ENCODE measurements around the gene CFAP58. TPM values are rescaled to one million over a fixed set of nuclear protein-coding genes. Genes with fewer than 3 reads are reported as not detected.

CFAP58 gene
- polyA plus RNA-seq, 1 donor: 0.27 TPM

DNA sequence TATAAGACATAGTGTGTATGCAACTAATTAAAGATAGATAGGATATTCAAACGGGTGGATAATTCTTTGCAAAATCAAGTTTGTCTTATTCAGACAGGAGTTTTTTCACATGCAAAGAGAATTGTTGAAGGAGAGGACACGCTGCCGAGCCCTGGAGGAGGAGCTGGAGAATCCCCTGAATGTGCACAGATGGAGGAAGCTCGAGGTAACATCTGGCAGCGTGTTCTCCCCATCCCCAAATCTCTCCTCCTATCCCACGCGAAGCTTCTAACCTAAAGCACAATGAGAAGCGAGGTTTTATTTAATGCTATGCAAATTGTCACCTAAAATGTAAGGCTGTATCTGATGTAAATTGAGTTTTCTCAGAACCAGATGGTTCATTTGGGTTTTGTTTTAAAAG, 50.0 kb downstream of the CFAP58 start:
- Histone ChIP-seq H3K9me3 (ENCODE audit: control insufficient read depth, low read depth, low read length) (no peaks in the 10 kb centered on the region), H3K4me3 (ENCODE audit: low read length) (no peak overlapping the region), H3K4me1 (ENCODE audit: control insufficient read depth, insufficient read depth, low read length) (no peaks in the 10 kb centered on the region), H3K27me3 (ENCODE audit: control insufficient read depth, insufficient read depth, low read length) (peaks cover 3% of the 10 kb centered on the region), H3K36me3 (ENCODE audit: control insufficient read depth, insufficient read depth, low read length) (no peaks in the 10 kb centered on the region), H3K27ac (ENCODE audit: low read length) (no peak overlapping the region)
- DNase-seq: no peak
- WGBS (ENCODE audit: insufficient coverage, low lambda C conversion rate): 82% methylated on average over 2 of the region's 8 CpGs

- H3K27ac ChIP-seq (ENCODE audit: low read length): no peak overlapping the region
- H3K9me3 ChIP-seq (ENCODE audit: control insufficient read depth, low read depth, low read length): no peaks in the 10 kb centered on the region
- no CpG with 5 or more reads among the region's 7 CpGs for WGBS (ENCODE audit: insufficient coverage, low lambda C conversion rate)
- H3K4me1 ChIP-seq (ENCODE audit: control insufficient read depth, insufficient read depth, low read length): no peaks in the 10 kb centered on the region
- DNase-seq: no peak
- no peaks in the 10 kb centered on the region for H3K36me3 ChIP-seq (ENCODE audit: control insufficient read depth, insufficient read depth, low read length)
- peaks cover 3% of the 10 kb centered on the region for H3K27me3 ChIP-seq (ENCODE audit: control insufficient read depth, insufficient read depth, low read length)
- H3K4me3 ChIP-seq (ENCODE audit: low read length): no peak overlapping the region
These were observed 53.4 kb downstream of the CFAP58 start for GRCh38 chr10:104406715-104407650.

- Histone ChIP-seq H3K4me1 (ENCODE audit: control insufficient read depth, insufficient read depth, low read length) (no peaks in the 10 kb centered on the region), H3K36me3 (ENCODE audit: control insufficient read depth, insufficient read depth, low read length) (no peaks in the 10 kb centered on the region), H3K4me3 (ENCODE audit: low read length) (no peak overlapping the region), H3K27ac (ENCODE audit: low read length) (no peak overlapping the region), H3K27me3 (ENCODE audit: control insufficient read depth, insufficient read depth, low read length) (no peaks in the 10 kb centered on the region), H3K9me3 (ENCODE audit: control insufficient read depth, low read depth, low read length) (no peaks in the 10 kb centered on the region)
- DNase-seq: no peak
- 80% methylated on average over 1 of the region's 1 CpG for WGBS (ENCODE audit: insufficient coverage, low lambda C conversion rate)
These were observed 59.9 kb downstream of the CFAP58 start for GRCh38 chr10:104413528-104413927.

DNA sequence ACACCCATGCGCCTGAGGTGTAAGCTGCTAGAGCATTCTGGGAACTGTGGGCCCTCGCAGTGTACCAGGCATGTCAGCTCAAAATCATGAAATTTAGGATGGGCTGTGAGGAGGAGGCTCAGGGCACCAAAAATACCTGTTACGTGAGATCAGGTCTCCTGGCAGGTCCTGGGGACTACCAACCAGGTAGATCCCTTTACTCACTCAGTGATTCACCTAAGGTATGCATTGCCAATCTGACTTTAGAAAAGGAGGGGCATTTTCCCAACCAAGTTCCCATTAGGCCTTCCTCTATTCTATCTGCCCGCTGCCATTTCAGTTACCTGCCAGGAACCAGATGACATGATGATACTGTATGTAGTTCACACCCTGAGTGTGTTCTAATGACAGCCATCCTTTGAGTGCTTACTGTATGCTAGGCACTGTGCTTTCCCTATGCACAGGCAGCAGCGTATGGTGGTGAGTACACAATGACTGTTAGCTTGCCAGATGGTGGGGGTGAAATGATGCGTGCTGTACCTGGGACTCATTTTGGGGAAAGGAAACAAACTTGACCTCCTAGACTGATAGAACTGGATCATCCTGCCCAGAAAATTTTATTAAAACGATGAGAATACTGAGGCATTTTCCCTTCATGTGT, 62.0 kb downstream of the CFAP58 start:
- no peak overlapping the region for H3K4me3 ChIP-seq (ENCODE audit: low read length)
- 100% methylated on average over 1 of the region's 7 CpGs for whole genome bisulfite sequencing (ENCODE audit: insufficient coverage, low lambda C conversion rate)
- no peaks in the 10 kb centered on the region for H3K4me1 ChIP-seq (ENCODE audit: control insufficient read depth, insufficient read depth, low read length)
- DNase-seq: no peak
- no peaks in the 10 kb centered on the region for H3K9me3 ChIP-seq (ENCODE audit: control insufficient read depth, low read depth, low read length)
- H3K36me3 ChIP-seq (ENCODE audit: control insufficient read depth, insufficient read depth, low read length): no peaks in the 10 kb centered on the region
- no peaks in the 10 kb centered on the region for H3K27me3 ChIP-seq (ENCODE audit: control insufficient read depth, insufficient read depth, low read length)
- H3K27ac ChIP-seq (ENCODE audit: low read length): no peak overlapping the region

DNA sequence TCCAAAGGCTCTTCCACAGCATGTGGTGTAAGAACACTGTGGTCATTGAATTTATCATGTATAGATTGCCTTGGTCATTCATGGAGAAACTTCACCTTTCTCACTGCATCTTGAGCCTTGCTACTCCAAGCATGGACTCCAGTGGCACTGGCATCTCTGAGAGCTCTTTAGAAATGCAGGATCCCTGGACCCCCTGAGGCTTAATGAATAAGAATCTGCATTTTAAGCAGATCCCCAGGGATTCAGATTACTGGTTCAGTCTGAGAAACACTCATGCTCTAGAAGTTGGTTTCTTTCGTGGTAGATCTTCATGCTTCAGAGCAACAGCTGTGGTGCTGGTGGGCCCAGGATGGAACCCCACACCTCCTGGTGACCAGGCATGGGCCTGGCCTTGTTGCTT, 63.2 kb downstream of the CFAP58 start:
- H3K4me3 ChIP-seq (ENCODE audit: low read length): no peak overlapping the region
- no peak overlapping the region for H3K27ac ChIP-seq (ENCODE audit: low read length)
- no peaks in the 10 kb centered on the region for H3K36me3 ChIP-seq (ENCODE audit: control insufficient read depth, insufficient read depth, low read length)
- DNase-seq: no peak
- H3K9me3 ChIP-seq (ENCODE audit: control insufficient read depth, low read depth, low read length): no peaks in the 10 kb centered on the region
- H3K4me1 ChIP-seq (ENCODE audit: control insufficient read depth, insufficient read depth, low read length): no peaks in the 10 kb centered on the region
- no CpG with 5 or more reads among the region's 1 CpG for WGBS (ENCODE audit: insufficient coverage, low lambda C conversion rate)
- H3K27me3 ChIP-seq (ENCODE audit: control insufficient read depth, insufficient read depth, low read length): no peaks in the 10 kb centered on the region

GRCh38 chr10:104417637-104418292, 64.1 kb downstream of the CFAP58 start:
- Histone ChIP-seq H3K27me3 (ENCODE audit: control insufficient read depth, insufficient read depth, low read length) (no peaks in the 10 kb centered on the region), H3K4me1 (ENCODE audit: control insufficient read depth, insufficient read depth, low read length) (no peaks in the 10 kb centered on the region), H3K4me3 (ENCODE audit: low read length) (no peak overlapping the region), H3K27ac (ENCODE audit: low read length) (no peak overlapping the region), H3K36me3 (ENCODE audit: control insufficient read depth, insufficient read depth, low read length) (no peaks in the 10 kb centered on the region), H3K9me3 (ENCODE audit: control insufficient read depth, low read depth, low read length) (no peaks in the 10 kb centered on the region)
- WGBS (ENCODE audit: insufficient coverage, low lambda C conversion rate): no CpG with 5 or more reads among the region's 6 CpGs
- no peak for DNase-seq

DNA sequence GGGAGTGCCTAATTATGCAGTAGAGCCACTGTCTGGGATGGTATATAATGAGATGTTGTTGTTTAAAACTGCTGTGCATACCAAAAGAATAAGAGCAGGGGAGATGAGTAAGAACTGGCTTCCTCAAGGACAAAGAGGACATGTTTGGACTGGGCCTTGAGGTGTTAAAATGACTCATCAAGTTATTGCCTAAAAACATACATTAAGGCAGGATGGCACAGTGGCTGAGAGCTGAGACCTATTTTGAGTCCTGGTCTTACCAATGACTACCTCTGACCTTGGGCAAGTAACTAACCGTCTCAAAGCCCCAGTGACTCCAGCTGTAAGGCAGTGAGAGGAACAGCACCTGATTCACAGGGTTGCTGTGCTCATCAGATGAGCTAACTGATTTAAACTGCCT, 71.1 kb downstream of the CFAP58 start:
- no peaks in the 10 kb centered on the region for H3K36me3 ChIP-seq (ENCODE audit: control insufficient read depth, insufficient read depth, low read length)
- no peaks in the 10 kb centered on the region for H3K9me3 ChIP-seq (ENCODE audit: control insufficient read depth, low read depth, low read length)
- no peak for DNase-seq
- H3K27me3 ChIP-seq (ENCODE audit: control insufficient read depth, insufficient read depth, low read length): no peaks in the 10 kb centered on the region
- no peak overlapping the region for H3K27ac ChIP-seq (ENCODE audit: low read length)
- no CpG with 5 or more reads among the region's 1 CpG for WGBS (ENCODE audit: insufficient coverage, low lambda C conversion rate)
- H3K4me1 ChIP-seq (ENCODE audit: control insufficient read depth, insufficient read depth, low read length): no peaks in the 10 kb centered on the region
- H3K4me3 ChIP-seq (ENCODE audit: low read length): no peak overlapping the region

GRCh38 chr10:104427989-104428388, 74.4 kb downstream of the CFAP58 start:
- H3K9me3 ChIP-seq (ENCODE audit: control insufficient read depth, low read depth, low read length): no peaks in the 10 kb centered on the region
- no peaks in the 10 kb centered on the region for H3K27me3 ChIP-seq (ENCODE audit: control insufficient read depth, insufficient read depth, low read length)
- H3K4me3 ChIP-seq (ENCODE audit: low read length): no peak overlapping the region
- H3K4me1 ChIP-seq (ENCODE audit: control insufficient read depth, insufficient read depth, low read length): no peaks in the 10 kb centered on the region
- no peak for DNase-seq
- no peak overlapping the region for H3K27ac ChIP-seq (ENCODE audit: low read length)
- H3K36me3 ChIP-seq (ENCODE audit: control insufficient read depth, insufficient read depth, low read length): no peaks in the 10 kb centered on the region
- no CpG with 5 or more reads among the region's 5 CpGs for WGBS (ENCODE audit: insufficient coverage, low lambda C conversion rate)

DNA sequence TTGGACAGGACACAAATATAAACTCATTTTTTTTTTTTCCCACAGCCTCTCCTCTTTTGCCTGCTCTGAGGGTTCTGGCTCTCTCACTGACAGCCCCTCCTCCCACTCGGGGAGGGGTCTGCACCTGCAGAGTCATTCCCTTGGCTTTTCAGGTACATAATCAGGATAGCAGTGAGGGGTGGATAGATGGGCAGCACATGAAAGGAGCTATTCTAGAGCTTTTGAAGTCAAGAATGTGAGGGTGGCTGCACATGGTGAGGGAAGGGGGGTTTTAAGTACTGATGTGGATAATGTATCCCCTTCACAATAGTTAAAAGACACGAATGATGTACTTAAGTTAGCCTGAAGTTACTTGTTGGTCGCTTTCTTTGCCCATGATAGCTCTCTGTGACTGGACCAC, 76.2 kb downstream of the CFAP58 start:
- no peak for DNase-seq
- no peak overlapping the region for H3K27ac ChIP-seq (ENCODE audit: low read length)
- H3K4me3 ChIP-seq (ENCODE audit: low read length): no peak overlapping the region
- no peaks in the 10 kb centered on the region for H3K9me3 ChIP-seq (ENCODE audit: control insufficient read depth, low read depth, low read length)
- no CpG with 5 or more reads among the region's 3 CpGs for WGBS (ENCODE audit: insufficient coverage, low lambda C conversion rate)
- H3K4me1 ChIP-seq (ENCODE audit: control insufficient read depth, insufficient read depth, low read length): no peaks in the 10 kb centered on the region
- no peaks in the 10 kb centered on the region for H3K36me3 ChIP-seq (ENCODE audit: control insufficient read depth, insufficient read depth, low read length)
- no peaks in the 10 kb centered on the region for H3K27me3 ChIP-seq (ENCODE audit: control insufficient read depth, insufficient read depth, low read length)

GRCh38 chr10:104430360-104430759, 76.7 kb downstream of the CFAP58 start:
- DNase-seq: no peak
- no peak overlapping the region for H3K4me3 ChIP-seq (ENCODE audit: low read length)
- H3K27me3 ChIP-seq (ENCODE audit: control insufficient read depth, insufficient read depth, low read length): no peaks in the 10 kb centered on the region
- H3K36me3 ChIP-seq (ENCODE audit: control insufficient read depth, insufficient read depth, low read length): no peaks in the 10 kb centered on the region
- WGBS (ENCODE audit: insufficient coverage, low lambda C conversion rate): 88% methylated on average over 1 of the region's 3 CpGs
- no peak overlapping the region for H3K27ac ChIP-seq (ENCODE audit: low read length)
- no peaks in the 10 kb centered on the region for H3K4me1 ChIP-seq (ENCODE audit: control insufficient read depth, insufficient read depth, low read length)
- no peaks in the 10 kb centered on the region for H3K9me3 ChIP-seq (ENCODE audit: control insufficient read depth, low read depth, low read length)

All from large intestine (tissue), 3 donors.